Ovary (tissue), 3 donors: ENCODE results near the gene CDH23.

ENCODE experiments used
- CTCF ChIP-seq, 3 donors: fragments of 450-650 bp in 2 of 3; fragments of 200-600 bp in 1 of 3; IDR thresholded peaks; one replicate each; pipeline versions ENCODE4 v1.5.1 to v1.8.0; 2016 to 2022; ENCODE audit warnings: antibody characterized with exemption in 3 of 3, mild to moderate bottlenecking in 1 of 3
- EP300 ChIP-seq: sonication (generic); formaldehyde crosslinking; IDR thresholded peaks from one replicate; pipeline ENCODE4 v1.6.1; 2017; ENCODE audit warnings: antibody characterized with exemption
- donor health status: DM: no; HTN: no; CAD: no.

DNA sequence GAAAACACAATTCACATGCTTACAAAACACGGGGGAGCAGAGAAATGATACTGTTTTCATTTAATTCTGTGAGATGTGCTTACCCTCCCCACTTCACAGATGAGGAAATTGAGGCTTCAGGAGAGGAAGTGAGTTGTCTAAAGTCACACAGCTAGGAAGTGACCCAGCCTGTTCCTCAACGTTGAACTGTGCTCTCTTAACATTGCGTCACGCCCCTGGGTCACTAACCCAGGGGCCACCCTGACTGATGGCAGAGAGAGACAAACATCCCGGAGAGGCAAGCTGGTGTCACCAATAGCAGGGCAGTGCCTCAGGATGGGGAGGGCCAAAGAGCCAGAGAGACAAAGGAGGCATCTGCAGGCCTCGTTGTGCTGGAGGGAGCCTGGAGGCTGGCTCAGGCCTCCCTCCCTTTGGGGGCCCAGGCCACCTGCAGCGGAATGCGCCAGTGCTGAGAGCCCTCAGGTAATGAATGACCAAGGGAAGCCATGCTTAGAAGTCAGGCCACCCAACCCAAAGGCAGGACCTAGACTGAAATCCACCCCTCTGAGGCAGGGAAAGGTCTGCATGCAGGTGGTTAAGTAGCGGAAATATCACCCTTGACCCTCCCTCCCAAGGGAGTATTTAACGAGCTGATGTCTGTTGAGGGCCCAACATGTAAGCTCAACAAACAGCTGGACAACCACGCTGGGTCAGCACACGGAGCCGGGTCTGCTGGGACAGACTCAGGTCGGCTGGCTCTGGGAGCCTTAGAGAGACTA, 241.5 kb downstream of the CDH23 start:
- TF ChIP-seq EP300 (no peak), CTCF (IDR thresholded peaks at IDR 0.05) (no peak)
